GM12864 (cell line): ENCODE measurements around the gene POTEE.
"Not testable (repeated sequence)": the region's sequence is repeated elsewhere in the genome, so short reads cannot be mapped to it uniquely, and the experiment has no call there.

Experiments used
- DNase-seq: peaks from one replicate; pipeline ENCODE4 v3.0.0-alpha.2; 2011; ENCODE audit warnings: low read depth
- H3K4me3 ChIP-seq: 2 replicates; pipeline ENCODE4 v1.5.1; 2011; ENCODE audit warnings: mild to moderate bottlenecking, low read depth, low read length, control low read depth
- CTCF ChIP-seq: IDR thresholded peaks from 2 replicates; pipeline ENCODE4 v1.5.1; 2011; ENCODE audit warnings: low read depth, mild to moderate bottlenecking, moderate library complexity, low read length, control low read depth, inconsistent platforms; ENCODE audit errors: missing control alignments

POTEE gene

GRCh38 chr2:131209030-131209772 lies at the start of gene POTEE:
Gene POTEE, plus strand, starts transcription at chr2:131209536. Its CDS starts 8,867 bp downstream, at chr2:131218403.
- not testable (repeated sequence) for DNase-seq, H3K4me3 ChIP-seq

GRCh38 chr2:131165562-131165961 lies 43.8 kb upstream of the POTEE start:
- H3K4me3 ChIP-seq, DNase-seq: not testable (repeated sequence)

- no peak for DNase-seq
- no peak overlapping the region for H3K4me3 ChIP-seq
- no peak for TF ChIP-seq CTCF
Observed at GRCh38 chr2:131168538-131168937, 40.8 kb upstream of the POTEE start.

- not testable (repeated sequence) for DNase-seq, H3K4me3 ChIP-seq
Observed at GRCh38 chr2:131178050-131178449, 31.3 kb upstream of the POTEE start.

- not testable (repeated sequence) for DNase-seq, H3K4me3 ChIP-seq
Observed at GRCh38 chr2:131178721-131179418, 30.5 kb upstream of the POTEE start.

GRCh38 chr2:131181451-131181850 lies 27.9 kb upstream of the POTEE start:
- not testable (repeated sequence) for H3K4me3 ChIP-seq, DNase-seq

- DNase-seq, H3K4me3 ChIP-seq: not testable (repeated sequence)
Observed at GRCh38 chr2:131193421-131193820, 15.9 kb upstream of the POTEE start.

- DNase-seq, H3K4me3 ChIP-seq: not testable (repeated sequence)
Observed at GRCh38 chr2:131196186-131196585, 13.2 kb upstream of the POTEE start.

- no peak for TF ChIP-seq CTCF
- no peak for DNase-seq
- H3K4me3 ChIP-seq = no peak overlapping the region
Observed at GRCh38 chr2:131201098-131201497, 8.2 kb upstream of the POTEE start.

GRCh38 chr2:131207839-131208238 lies 1.5 kb upstream of the POTEE start:
- H3K4me3 ChIP-seq, DNase-seq: not testable (repeated sequence)

GRCh38 chr2:131209773-131210104 lies 403 bp downstream of the POTEE start:
- H3K4me3 ChIP-seq, DNase-seq: not testable (repeated sequence)

GRCh38 chr2:131210434-131211211 lies 1.3 kb downstream of the POTEE start:
- DNase-seq, H3K4me3 ChIP-seq: not testable (repeated sequence)

GRCh38 chr2:131217238-131217986 lies 8.1 kb downstream of the POTEE start:
- H3K4me3 ChIP-seq, DNase-seq: not testable (repeated sequence)

- not testable (repeated sequence) for DNase-seq, H3K4me3 ChIP-seq
Observed at GRCh38 chr2:131235543-131236449, 26.5 kb downstream of the POTEE start.
